ENCODE results near the gene TSPAN32.

The TSPAN32 gene

DNA sequence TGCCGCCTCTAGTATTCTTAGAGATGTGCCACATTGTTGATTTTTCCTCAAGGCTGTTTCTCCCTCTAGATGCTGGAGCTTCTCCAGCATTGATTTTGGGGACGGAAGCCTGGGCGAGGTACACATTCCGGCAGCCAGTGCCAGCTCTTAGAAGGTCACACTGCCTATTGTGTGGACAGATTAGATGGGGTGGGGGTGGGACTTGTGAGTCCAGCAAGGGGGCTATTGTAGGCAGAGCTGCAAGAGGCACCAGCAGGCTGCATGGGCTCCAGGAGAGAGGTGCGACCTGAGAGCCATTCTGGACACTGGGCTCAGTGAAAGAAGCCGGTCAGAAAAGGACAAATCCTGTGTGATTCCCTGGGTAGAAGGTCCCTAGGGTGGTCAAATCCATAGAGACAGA, 12.5 kb upstream of the TSPAN32 start:
- DNase-seq (ENCODE audit: low read depth), result no peak

DNA sequence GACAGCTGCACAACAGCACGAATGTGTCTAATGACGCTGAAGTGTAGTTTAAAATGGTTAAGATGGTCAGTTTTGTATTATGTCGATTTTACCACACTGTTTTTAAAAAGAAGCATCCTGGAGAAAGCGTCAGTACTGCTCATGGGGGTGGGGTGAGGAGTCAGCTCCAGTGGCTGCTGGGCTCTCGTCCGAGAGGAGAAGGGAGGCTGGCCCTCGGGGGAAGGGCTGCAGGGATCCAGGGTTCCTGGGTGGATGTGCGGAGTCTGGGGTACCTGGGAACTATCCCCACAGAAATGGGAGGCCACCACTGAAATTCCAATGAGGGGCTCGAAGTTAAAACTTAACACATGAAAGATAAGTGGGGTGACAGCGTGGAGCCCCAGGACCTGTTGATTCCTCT, 12.0 kb upstream of the TSPAN32 start:
- DNase-seq (ENCODE audit: low read depth), result no peak

DNA sequence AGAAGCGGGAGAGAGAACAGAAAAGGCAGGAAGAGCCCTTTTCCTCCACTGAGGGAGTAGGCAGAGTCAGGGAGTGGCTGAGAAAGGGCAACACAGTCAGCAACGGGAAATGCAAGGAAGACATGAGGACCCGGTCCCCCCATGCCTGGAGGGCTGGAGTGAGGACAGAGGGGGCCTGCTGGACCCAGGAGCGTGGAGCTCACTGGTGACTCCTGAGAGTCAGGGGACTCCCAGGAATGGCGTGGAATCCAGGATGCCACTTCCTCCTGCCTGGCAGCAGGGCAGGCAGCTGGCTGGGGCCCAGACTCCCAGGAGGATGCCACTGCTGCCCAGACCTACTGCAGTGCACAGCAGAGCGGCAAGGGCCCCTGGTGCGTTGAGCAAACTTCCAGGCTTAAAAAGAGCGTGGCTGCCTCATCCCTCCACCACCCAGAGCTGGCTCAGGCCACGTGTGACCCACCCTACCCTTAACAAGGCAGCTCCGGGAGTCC, 11.4 kb upstream of the TSPAN32 start:
- no peak for DNase-seq (ENCODE audit: low read depth)

DNA sequence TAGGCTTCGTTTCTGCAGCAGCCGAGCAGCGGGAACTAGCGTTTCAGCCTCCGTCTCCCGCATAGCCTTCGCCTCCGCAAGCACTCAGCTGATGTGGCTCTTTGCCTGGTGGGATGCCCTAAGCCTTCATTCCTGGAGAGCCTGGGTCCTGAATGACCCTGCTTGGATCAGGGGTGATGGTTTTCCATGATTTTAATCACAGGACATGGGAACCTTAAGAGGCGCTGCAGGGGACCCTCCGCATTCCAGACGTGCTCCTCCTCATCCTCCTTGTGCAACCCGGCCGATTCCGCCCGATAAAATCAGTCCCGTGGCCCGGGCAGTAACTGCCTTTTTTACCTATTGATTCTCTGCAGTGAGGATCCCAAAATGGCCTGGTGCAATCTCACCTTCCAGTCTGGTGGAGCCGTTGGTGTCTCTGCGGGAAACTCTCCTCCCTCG, 8.3 kb upstream of the TSPAN32 start:
- DNase-seq (ENCODE audit: low read depth), result no peak

DNA sequence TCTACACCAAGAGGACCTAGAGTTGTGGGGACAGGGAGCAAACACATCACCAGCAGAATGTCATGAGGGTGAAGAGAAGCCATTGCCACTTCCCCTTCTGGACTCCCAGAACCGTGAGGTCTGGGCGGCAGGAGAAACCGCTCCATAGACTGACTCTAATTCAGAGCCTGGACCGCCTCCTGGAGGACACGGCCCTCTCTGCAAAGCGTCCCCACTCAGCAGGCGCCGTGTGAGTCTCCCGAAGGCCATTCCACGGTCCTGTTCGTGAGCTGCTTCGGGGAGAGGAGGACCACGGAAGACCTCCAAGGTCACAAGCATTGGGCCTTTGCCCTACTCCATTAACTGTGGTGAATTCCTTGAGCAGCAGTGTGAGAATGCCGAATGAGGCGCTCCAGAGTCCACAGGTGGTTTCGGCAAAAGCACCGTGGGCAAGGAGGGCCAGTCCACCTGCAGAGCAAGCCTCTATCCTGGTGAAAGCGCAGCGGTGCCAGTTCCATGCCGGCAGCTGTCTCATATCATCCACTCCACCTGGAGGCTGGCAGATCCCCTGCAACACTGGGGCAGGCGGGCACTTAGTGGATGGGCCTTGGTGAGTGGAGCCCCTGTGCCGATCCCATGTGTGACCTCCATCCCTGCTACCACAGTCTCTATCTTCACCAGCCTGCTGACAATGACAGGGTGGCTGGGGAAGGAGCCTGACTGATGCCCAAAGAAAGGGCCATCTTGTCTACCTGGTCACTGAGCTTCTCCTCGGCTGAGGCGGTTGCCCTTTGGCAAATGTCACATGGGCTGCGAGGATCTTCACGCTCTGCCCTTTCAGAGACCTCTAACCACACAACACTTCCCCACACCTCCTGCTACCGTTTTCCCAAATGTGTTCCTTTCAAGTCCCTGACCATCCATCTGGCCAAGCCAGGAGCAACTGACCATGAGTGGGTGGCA, 7.6 kb upstream of the TSPAN32 start:
- DNase-seq (ENCODE audit: low read depth), result no peak

DNA sequence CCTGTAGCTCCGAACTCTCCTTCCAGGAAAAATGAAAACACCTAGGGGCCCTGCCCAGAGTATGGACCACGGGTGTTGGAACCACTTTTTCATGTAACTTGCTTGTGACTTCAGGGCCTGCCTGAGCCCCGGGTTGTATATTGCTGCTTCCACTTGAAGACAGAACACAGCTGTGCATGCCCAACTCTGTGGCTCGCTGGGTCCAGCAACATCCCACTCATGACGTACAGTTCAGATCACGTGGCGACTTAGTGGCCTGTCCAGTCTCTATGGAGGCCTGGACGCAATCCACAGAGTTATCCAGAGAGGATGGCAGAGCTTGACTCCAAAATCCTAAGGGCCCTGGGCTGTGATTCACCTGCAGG, 6.9 kb upstream of the TSPAN32 start:
- DNase-seq (ENCODE audit: low read depth), result no peak

DNA sequence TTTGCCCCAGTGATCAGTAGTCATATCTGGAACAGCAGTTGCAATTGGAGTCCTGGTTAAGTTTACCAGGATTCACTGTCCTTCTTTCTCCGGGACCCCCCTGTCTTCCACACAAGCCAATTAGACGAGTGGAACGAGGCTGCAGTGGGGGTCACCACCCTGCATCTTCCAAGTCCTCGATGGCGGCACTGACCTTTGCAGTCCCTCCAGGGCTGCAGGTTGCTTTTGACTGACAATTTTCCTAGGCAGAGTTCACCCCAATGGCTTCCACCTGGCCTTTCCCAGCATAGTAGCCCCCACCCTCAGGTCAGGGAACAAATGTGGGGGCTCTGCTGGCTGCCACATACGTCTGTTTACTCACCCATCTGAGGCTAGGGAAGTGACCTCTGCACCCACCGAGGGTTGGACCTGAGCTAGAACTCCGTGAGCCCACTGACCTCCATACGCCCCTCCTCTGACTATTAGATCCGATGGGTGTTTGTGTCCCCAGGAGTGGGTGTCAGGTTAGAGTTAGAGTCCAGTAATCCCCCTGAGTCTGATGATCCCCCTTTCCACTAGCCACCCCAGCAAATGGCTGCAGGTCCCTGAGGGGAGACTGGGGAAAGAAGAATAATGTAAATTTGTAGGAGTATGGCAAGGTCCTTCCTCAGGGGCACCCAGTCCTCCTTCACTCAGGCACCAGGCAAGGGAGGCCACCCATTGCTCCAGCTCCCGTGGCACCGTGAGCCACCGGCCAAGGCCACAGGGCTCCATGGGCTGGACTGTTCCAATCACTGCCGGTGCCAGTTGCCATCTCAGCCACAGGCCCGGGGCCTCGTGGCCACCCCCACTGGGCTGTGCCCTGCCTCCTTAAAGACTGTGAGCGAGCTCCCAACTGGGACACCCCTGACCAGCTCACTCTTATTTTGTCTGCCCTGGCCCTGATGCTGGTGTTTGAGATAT, 5.6 kb upstream of the TSPAN32 start:
- no peak for DNase-seq (ENCODE audit: low read depth)

DNA sequence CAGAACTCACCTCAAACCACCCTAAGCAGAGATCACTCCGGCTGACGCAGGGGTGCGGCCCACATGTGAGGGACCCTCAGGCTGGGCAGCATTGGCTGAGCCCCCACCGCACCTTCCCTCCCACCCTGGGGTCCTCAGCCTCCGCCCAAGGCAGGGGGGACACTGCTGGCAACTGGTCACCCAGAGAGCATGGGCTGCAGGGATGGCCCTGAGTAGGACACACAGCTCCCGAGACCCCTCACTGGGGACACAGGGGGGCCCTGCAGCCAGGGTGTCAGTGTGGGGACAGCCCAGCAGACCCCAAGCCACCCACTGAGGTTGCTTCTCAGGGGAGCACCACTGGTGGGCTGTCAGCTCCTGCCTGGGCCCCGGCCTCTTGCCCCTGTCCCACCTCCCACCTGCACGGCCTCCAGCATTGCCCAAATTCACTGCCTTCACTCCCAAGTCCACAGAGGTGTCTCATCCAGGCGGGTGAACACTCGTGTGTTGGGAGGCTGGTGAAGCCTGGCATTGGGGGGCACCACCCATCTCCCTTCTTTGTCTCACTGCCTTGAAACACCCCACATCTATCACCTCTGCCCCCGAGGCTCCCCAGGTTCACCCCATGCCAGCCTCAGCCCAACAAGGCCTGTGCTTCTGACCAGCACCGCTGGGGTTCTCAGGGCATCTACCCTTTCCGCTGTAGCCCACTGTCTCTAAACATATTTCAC, 4.7 kb upstream of the TSPAN32 start:
- no peak for DNase-seq (ENCODE audit: low read depth)

DNA sequence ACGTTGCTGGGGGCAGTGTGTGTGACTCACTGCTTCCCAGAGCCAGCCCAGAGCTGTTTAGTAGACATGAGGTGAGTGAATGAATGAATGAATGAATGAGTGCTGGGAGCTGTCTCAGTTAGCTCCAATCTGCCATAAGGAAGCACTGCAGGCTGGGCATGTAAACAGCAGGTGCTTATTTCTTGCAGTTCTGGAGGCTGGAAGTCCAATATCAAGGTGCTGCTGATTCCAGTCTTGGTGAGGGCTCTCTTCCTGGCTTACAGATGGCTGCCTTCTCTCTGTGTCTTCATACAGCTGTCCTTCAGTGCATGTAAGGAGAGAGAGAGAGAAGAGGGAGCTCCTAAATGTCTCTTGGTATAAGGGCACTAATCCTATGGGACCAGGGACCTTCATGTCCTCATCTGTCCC, 4.2 kb upstream of the TSPAN32 start:
- DNase-seq (ENCODE audit: low read depth), result no peak

DNA sequence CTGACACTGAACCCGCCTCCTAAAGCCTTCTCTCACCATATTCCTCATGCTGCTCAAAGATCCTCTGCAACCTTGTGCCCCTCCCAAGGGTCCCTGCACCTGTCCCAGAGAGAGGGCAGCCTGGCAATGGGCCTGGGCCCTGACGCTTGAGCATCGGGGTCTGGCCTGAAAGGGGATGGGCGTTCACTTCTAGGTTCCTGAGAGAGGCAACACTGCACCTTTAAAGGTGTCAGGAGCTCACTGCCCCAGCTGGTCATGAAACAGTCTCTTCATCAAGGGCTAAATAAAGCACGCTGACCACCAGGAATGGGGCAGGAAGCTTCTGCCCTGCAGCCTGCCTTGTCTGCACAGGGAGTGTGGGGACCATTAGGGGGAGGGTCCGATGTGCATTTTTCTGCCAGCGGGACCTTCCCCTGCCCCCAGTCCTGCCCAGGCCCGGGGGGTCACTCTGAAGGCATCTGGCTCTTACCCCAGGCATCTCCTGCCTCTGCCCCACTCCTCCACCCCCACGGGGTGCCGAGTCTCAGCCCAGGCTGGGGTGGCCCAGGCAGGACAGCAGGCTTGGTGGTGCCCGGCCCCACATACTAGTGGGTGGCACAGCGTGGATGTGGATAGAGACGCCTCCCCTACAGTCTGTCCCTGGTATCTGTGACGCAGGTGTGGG, 3.5 kb upstream of the TSPAN32 start:
- DNase-seq (ENCODE audit: low read depth), result no peak

DNA sequence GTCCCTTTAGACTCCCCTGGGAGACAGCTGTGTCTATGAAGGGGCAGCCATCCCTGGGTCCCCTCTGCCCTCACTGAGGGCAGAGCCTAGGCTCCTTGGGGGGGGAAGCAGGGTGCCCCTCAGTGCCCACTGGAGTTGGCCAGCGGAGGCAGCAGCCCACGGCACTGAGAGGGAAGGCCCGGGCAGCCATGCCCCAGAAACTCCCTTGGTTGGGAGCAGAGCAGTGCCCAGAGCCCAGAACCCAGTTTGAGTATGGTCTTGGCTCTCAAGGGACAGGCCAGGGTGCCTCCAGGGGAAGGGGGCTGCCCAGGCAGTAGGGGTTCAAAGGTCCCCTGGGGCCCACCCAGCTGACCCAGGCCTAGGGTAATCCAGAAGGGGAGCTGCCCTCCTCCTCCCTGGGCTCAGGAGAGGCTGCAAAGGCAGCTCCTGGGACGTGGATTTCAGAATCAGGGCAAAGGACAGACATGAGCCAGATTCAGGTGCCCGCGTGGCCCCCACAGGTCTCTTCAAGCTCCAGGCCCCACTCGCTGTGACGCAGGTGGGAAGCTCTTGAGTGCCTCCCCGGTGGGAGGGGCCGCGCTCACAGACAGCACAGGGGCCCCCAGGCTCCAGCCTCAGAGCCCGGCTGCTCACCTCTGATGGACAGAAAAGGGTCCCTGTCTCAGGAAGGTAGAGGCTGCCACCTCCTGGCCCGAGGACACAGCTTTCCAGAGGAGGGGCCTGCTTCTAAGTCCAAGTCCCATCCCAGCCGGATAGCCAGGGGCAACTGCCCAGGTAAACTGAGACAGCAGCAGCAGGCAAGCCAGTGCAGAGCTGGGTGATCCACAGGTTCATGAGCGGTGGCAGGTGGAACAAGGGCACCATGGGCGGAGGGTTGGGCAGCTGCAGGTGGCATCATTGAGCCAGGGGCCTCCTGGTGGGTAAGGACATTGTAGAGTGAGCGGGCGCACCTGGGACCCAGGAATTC, 2.7 kb upstream of the TSPAN32 start:
- DNase-seq (ENCODE audit: low read depth), result no peak

DNA sequence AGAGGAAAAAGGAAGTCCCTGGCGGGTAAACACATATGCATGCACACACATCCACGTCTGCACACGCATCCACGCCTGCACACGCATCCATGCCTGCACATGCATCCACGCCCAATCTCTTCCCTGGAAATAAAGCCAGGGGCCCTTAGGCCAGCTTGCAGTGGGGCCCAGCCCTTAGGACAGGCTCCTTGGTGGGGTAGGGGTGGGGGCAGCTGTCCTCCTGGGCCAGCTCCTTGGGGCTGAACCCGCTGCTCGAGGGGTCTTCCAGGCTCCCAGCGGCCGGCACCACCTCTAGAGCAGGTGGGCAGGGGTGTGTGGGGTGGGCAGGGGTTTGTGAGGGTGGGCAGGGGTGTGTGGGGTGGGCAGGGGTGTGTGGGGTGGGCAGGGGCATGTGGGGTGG, 2.0 kb upstream of the TSPAN32 start:
- DNase-seq (ENCODE audit: low read depth), result no peak

DNA sequence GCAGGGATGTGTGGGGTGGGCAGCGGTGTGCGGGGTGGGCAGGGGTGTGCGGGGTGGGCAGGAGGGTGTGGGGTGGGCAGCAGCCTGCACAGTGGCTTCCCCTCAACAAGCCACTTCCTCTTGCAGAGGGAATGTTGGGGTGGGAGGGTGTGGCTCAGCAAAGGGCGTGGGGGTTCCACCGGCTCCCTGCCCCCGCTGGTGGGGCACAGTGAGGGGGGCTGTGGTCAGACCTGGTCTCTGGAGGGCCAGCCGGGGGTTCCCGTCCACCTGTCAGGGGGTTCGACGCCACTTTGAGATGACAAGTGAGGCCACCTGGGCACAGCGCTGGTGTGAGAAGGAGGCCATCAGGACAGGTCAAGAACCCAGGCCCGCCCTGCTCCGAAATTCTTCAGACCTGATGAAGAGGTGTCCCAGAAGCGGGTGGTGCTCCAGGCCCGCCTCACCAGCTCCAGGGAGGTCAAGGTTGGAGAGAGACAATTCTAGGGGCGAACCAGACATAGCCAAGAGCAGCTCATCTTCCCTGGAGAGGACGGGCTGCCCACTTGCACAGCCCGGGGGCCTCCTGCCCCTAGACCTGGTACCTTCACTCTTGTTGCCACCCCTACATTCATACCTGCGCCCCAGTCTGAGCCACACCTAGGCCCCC, 1.4 kb upstream of the TSPAN32 start:
- no peak for DNase-seq (ENCODE audit: low read depth)

DNA sequence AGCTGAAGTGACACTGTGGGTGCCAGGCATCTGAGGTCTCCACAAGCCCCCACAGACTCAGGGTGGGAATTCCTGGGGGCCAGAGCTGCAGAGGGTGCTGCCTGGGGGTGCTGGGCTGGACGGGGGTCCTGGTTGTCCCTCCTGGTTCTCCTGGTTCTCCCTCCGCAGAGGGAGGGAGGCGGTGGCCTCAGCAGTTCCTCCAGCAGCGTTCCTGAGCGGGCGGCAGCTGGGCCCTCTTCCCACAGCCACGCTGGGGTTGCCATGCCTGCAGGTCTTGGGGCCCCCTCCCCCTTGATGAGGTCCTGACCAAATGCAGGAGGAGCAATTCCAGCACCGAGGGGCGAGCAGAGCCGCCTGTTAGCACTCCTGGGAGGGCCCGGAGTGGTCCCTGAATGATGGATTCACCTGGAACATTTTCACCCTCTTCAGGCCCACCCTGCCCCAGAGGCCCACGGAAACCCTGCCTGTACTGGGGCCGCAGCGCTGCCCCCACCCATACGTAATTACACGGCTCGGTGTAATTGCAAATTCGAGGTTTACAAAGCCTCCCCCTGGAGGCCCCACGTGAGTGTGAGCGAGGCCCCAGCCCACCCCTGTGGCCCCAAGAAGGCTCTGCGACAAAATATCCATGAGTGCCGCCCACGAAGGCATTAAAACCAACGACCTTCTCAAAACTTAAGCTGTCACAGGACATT, 730 bp upstream of the TSPAN32 start:
- no peak for DNase-seq (ENCODE audit: low read depth)

DNA sequence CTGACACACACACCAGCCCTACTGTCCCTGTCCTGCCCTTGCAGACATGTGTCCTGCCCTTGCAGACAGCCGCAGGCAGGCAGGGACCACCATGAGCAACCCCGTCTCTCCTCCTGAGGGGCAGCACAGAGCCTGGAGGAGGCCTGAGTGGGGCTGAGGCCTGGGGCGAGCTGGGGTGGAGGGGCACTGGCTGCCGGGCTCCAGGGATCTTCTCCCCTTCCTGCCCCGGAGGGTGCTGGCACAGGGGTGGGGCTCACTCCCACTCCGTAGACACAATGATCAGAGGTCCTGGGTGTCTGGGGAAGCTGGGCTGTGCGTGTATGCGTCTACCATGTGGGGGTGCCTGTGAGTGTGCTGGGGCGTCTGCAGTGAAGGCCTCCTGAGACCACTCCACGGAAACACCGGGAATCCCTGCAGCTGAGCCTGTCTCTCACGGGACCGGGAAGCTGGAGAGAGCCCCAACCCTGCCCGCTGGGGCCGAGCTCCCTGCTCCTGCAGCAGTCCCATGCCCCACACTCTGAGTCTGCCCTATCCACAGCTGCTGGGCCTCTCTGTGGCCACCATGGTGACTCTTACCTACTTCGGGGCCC, 588 bp downstream of the TSPAN32 start:
- no peak for DNase-seq (ENCODE audit: low read depth)

DNA sequence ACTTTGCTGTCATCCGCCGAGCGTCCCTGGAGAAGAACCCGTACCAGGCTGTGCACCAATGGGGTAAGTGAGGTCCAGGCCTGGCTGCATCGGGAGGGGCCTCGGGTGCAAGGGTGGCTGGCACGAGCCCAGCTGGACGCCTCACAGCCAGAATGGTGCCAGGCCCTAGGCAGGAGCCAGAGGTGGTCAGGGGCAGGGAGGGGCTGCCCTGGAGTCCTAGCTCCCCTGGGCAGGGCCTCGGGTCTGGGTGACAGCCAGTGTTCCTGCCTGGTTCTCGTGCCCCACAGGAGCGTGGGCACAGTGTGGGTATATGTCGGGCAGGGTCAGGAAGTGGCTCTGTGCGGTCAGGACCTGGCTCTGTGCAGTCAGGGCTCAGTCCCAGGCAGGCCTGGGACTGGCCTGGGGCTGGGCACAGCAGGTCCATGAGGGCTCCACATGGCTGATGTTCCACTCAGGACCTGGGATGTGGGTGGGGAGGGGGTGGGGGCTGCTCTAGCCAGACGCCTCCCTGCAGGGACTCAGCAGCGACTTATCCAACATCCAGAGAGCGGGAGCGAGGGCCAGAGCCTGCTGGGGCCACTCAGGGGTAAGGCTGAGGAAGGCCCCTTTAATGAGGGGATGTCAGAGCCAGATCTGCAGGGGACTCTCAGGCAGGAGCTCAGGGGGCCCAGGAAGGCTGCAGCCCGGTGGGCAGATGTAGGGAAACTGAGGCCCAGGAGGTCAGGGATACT, 1.2 kb downstream of the TSPAN32 start:
- no peak for DNase-seq (ENCODE audit: low read depth)

DNA sequence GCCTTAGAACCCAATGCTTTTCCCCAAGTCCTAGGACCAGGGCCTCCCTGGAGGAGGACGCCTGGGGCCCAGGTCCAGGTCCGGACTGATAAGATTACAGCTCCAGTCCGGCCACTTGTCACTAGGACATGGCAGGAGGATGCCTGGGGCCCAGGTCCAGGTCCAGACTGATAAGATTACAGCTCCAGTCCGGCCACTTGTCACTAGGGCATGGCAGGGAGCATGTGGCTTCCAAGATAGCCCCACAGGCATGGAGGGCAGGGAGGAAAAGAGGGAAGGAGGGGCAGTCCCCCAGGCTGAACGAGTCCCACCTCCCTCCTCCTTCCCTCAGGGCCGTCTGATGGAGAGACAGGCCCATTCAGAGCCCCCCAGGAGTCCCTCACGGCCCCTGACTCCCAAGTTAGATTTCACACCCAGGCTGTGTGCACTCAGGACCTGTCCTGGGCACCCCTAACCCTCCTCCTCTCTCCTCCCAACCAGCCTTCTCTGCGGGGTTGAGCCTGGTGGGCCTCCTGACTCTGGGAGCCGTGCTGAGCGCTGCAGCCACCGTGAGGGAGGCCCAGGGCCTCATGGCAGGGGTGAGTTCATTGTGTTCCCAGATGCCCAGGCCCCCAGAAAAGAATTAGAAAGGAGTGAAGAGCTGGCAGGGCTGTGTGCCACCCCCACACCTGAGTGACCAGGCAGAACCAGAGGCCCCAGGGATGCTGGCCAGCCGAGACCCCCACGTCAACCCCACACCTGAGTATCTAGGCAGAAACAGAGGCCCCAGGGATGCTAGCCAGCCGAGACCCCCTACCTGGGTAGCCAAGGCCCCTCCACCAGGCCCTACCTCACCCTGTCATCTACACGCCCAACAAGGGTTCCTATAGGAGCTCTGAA, 2.1 kb downstream of the TSPAN32 start:
- no peak for DNase-seq (ENCODE audit: low read depth)

All from non-pigmented ciliary epithelial cell (primary cell).